Erythroblast (primary cell): ENCODE data around the gene ATP2B3.
"Not testable (repeated sequence)": the region's sequence is repeated elsewhere in the genome, so short reads cannot be mapped to it uniquely, and the experiment has no call there.

Experiments used
- DNase-seq, 2 experiments: peaks; one replicate each; lab custom pipeline; 2025; lab: John Stamatoyannopoulos, UW
- GATA1 ChIP-seq: IDR thresholded peaks from 2 replicates; pipeline ENCODE4 v1.6.1; 2011; ENCODE audit warnings: low read depth, mild to moderate bottlenecking, control low read depth, low read length, moderate library complexity
- POLR2A ChIP-seq: IDR thresholded peaks from 2 replicates; pipeline ENCODE4 v1.6.1; 2011; ENCODE audit warnings: mild to moderate bottlenecking, low read length

Gene ATP2B3

DNA sequence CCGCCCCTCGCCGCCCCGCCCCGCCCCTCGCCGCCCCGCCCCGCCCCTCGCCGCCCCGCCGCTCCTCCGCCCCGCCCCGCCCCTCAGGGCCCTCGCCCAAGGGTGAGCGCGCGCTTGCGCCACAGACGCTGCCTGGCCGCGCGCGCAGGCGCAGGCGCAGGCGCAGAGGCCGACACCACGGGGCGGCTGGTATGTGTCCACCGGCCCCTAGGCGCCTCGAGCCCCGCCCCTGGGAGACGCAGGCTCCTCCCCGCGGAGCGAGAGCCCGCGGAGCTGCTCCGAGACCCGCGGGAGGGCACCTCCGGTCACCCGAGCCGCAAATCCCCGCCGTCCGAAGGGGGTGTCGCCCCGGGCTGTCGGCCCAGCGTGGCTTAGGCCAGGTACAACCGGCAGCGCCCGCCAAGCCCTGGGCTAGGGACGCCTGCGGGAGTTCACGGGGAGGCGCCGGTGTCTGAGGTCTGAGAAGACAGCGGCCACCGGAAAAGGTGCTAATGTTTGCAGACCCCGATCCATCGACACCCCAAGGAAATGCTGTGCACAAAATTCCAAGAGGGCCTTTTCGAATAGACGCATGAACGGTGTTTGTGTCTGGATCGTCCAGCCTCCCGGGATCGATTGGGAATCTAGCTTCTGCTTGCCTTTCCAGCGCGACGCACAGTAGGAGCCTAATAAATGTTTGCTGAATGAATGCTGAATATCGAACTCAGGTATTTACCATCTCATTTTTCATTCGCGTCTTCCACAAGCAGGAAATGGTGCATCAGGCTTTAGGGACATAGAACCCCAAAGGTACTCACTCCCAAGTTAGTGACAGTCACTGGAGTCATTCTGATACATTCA is 82.0 kb downstream of the ATP2B3 start:
- TF ChIP-seq POLR2A = no peak
- TF ChIP-seq GATA1 = no peak
- DNase-seq = peak; percentile 92 to 94

- TF ChIP-seq GATA1 (no peak), POLR2A (no peak)
These were observed 82.6 kb downstream of the ATP2B3 start for GRCh38 chrX:153600032-153600373.

GRCh38 chrX:153600921-153601320 is 83.5 kb downstream of the ATP2B3 start:
- no peak for DNase-seq
- TF ChIP-seq POLR2A (no peak), GATA1 (no peak)

More at GRCh38 chrX:153600032-153600373, 82.6 kb downstream of the ATP2B3 start:
- peak; percentile 8 to 24 for DNase-seq

GRCh38 chrX:153601511-153602110 is 84.2 kb downstream of the ATP2B3 start:
- TF ChIP-seq POLR2A = no peak
- DNase-seq = no peak

GRCh38 chrX:153602601-153603000 is 85.2 kb downstream of the ATP2B3 start:
- DNase-seq = no peak
- TF ChIP-seq GATA1 = no peak
- no peak for TF ChIP-seq POLR2A

DNA sequence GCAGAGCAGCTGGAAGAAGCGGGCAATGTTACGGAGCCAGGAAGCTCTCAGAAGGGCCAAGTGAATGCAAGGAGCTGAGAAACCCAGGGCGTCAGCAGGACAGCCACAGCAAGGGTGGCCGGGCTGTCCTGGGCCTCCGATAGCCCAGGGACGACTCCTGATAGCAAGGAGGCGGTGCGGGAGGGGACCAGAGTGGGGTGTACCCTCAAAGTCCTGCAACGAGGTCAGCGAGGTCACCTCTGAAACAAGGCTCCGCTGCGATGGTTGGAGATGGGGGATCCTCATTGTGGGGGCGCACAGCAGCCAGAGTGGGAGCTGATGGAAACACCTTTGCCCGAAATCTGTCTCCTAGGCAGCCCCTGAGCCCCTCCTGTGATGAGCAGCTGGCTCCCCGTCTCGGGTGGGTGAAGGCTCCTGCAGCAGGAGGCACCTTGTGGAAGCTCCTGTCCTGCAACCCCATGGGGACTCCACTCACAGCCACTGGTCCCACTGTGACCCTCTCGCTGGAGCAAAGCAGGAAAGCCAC is 85.8 kb downstream of the ATP2B3 start:
- DNase-seq = no peak
- no peak for TF ChIP-seq POLR2A
- TF ChIP-seq GATA1 = no peak

- not testable (repeated sequence) for DNase-seq
These were observed 87.4 kb downstream of the ATP2B3 start for GRCh38 chrX:153604666-153605380.

DNA sequence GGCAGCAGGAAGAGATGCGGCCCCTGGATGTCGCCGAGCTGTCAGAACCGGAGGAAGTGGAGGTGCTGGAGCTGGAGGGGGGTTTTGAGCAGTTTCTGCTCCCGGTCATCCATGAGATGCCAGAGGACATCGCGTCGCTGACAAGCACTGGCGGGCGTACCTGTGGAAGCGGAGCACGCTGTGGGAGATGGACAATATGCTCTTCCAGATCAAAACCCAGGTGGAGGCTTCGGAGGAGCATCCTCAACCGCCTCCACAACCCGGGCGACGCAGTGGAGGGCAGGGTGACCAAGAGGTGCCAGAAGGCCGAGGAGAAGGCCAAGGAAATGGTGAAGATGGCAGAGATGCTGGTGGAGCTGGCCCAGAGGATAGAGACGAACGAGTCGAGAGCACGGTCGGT is 89.1 kb downstream of the ATP2B3 start:
- DNase-seq = no peak

GRCh38 chrX:153608376-153608775 is 90.9 kb downstream of the ATP2B3 start:
- TF ChIP-seq POLR2A (no peak), GATA1 (no peak)
- no peak for DNase-seq

More for the DNA sequence above, 89.1 kb downstream of the ATP2B3 start:
- no peak for TF ChIP-seq GATA1
- TF ChIP-seq POLR2A = no peak

- DNase-seq = no peak
- no peak for TF ChIP-seq GATA1
These were observed 91.4 kb downstream of the ATP2B3 start for GRCh38 chrX:153608806-153609205.

DNA sequence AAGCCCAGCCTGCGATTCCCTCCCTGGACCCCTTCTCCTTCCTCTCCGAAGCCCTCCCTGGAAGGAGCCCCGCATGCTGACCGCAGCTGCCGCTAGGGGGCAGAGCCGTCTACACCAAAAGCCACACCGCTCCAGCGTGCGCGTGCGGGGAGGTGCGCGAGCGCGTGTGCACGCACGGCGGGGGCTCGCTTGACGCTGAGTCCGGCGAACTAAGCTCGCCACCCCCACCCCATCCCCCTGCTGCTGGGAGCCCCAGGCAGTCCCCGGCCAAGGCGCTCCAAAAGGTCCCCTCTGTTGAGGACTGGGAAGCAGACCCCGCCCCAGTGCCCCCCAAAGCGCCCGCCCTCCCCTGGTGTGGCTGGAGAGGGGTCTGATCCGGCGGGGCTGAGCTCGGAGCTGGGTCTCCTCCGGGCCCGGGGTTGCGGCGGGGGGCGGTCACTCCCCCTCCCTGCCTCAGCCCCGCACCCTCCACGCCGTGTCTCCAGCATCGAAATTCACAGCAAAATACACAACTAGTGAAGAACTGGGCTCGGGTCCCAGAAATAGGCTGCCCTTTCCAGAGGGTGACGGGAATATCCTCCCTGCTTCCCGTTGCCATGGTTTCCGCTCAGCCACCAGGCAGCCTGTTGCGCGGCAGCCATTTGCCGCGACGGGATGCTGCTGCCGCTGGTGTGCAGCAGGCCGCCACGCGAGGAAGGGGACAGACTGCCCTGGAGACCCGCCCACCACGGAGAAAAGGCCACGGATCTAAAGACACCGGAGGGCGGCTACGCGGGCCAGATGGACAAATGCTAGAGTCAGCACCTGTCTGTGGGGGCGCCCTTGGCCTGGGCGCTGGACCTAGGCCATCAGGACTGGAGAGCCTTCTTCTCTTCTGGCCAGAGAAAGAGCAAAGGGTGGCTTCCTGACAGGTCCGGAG is 92.7 kb downstream of the ATP2B3 start:
- TF ChIP-seq POLR2A = no peak
- no peak for TF ChIP-seq GATA1
- peak; percentile 66 to 77 for DNase-seq

- TF ChIP-seq POLR2A (no peak), GATA1 (no peak)
- DNase-seq = no peak
These were observed 93.4 kb downstream of the ATP2B3 start for GRCh38 chrX:153610836-153611213.
